GM06990 (cell line): Measurements from ENCODE around the gene CNIH3.
"Not testable (repeated sequence)": the region's sequence is repeated elsewhere in the genome, so short reads cannot be mapped to it uniquely, and the experiment has no call there.

Experiments used
- DNase-seq: peaks from one replicate; pipeline ENCODE4 v3.0.0-alpha.2; 2011; ENCODE audit not compliant: insufficient read length; ENCODE audit errors: extremely low read depth
- H3K27me3 ChIP-seq: replicated peaks from 2 replicates; pipeline ENCODE4 v1.6.0; 2011; ENCODE audit warnings: low read length; ENCODE audit not compliant: control insufficient read depth, insufficient read depth
- H3K36me3 ChIP-seq: 2 replicates; pipeline ENCODE4 v1.5.1; 2011; ENCODE audit warnings: low read length; ENCODE audit not compliant: control insufficient read depth, insufficient read depth
- H3K4me3 ChIP-seq: replicated peaks from 2 replicates; pipeline ENCODE4 v1.5.1; 2011; ENCODE audit warnings: low read depth, mild to moderate bottlenecking, control low read depth, low read length
- CTCF ChIP-seq: IDR thresholded peaks from 2 replicates; pipeline ENCODE4 v1.5.1; 2011; ENCODE audit warnings: low read length, control low read depth, mild to moderate bottlenecking, inconsistent platforms; ENCODE audit not compliant: insufficient read depth, poor library complexity, severe bottlenecking

Gene CNIH3

GRCh38 chr1:224683936-224684335 is 67.8 kb downstream of the CNIH3 start:
- no peaks in the 10 kb centered on the region for H3K36me3 ChIP-seq
- no peak overlapping the region for H3K4me3 ChIP-seq
- H3K27me3 ChIP-seq = peaks cover 2% of the 10 kb centered on the region
- no peak for TF ChIP-seq CTCF
- no peak for DNase-seq

GRCh38 chr1:224684979-224685425 is 68.9 kb downstream of the CNIH3 start:
- TF ChIP-seq CTCF = no peak
- Histone ChIP-seq H3K36me3 (no peaks in the 10 kb centered on the region), H3K4me3 (no peak overlapping the region), H3K27me3 (peaks cover 2% of the 10 kb centered on the region)
- DNase-seq = no peak

GRCh38 chr1:224686140-224686539 is 70.0 kb downstream of the CNIH3 start:
- H3K27me3 ChIP-seq, DNase-seq, H3K4me3 ChIP-seq, H3K36me3 ChIP-seq: not testable (repeated sequence)

- Histone ChIP-seq H3K4me3 (no peak overlapping the region), H3K36me3 (no peaks in the 10 kb centered on the region), H3K27me3 (peaks cover 2% of the 10 kb centered on the region)
- no peak for TF ChIP-seq CTCF
- no peak for DNase-seq
Measured at GRCh38 chr1:224687465-224687864, 71.3 kb downstream of the CNIH3 start.

- no peak for DNase-seq
- H3K27me3 ChIP-seq = no peaks in the 10 kb centered on the region; the same call in 1 of the 2 replicates
- H3K4me3 ChIP-seq = no peak overlapping the region
- no peaks in the 10 kb centered on the region for H3K36me3 ChIP-seq
- TF ChIP-seq CTCF = no peak
Measured at GRCh38 chr1:224689374-224689773, 73.3 kb downstream of the CNIH3 start.

GRCh38 chr1:224690576-224690975 is 74.5 kb downstream of the CNIH3 start:
- TF ChIP-seq CTCF = no peak
- no peak for DNase-seq
- Histone ChIP-seq H3K27me3 (no peaks in the 10 kb centered on the region; the same call in 1 of the 2 replicates), H3K36me3 (no peaks in the 10 kb centered on the region), H3K4me3 (no peak overlapping the region)
